ENCODE measurements around the gene ROS1. TPM values are rescaled to one million over a fixed set of nuclear protein-coding genes. Genes with fewer than 3 reads are reported as not detected.

The ROS1 gene
- total RNA-seq, 4 donors from 2014 or later = under 0.01 to 0.17 TPM; not detected in 2

GRCh38 chr6:117396228-117396627 lies 29.5 kb downstream of the ROS1 start:
- TF ChIP-seq CTCF (IDR thresholded peaks at IDR 0.05; ENCODE audit: low read depth) = no peak

- TF ChIP-seq CTCF (IDR thresholded peaks at IDR 0.05; ENCODE audit: low read depth) = no peak
Measured at GRCh38 chr6:117395164-117395563, 30.6 kb downstream of the ROS1 start.

GRCh38 chr6:117393045-117393444 lies 32.7 kb downstream of the ROS1 start:
- no peak for TF ChIP-seq CTCF (IDR thresholded peaks at IDR 0.05; ENCODE audit: low read depth)

GRCh38 chr6:117391874-117392583 lies 33.7 kb downstream of the ROS1 start:
- no peak for TF ChIP-seq CTCF (IDR thresholded peaks at IDR 0.05; ENCODE audit: low read depth)

GRCh38 chr6:117389227-117390057 lies 36.3 kb downstream of the ROS1 start:
- no peak for TF ChIP-seq CTCF (IDR thresholded peaks at IDR 0.05; ENCODE audit: low read depth)

- TF ChIP-seq CTCF (IDR thresholded peaks at IDR 0.05; ENCODE audit: low read depth) = no peak
Measured at GRCh38 chr6:117387454-117387974, 38.2 kb downstream of the ROS1 start.

- no peak for TF ChIP-seq CTCF (IDR thresholded peaks at IDR 0.05; ENCODE audit: low read depth)
Measured at GRCh38 chr6:117384659-117385058, 41.1 kb downstream of the ROS1 start.

Measured in subcutaneous adipose tissue (tissue), 4 donors.